Liver (tissue), 3 donors: ENCODE measurements around the gene MLF1.

Experiments used
- CTCF ChIP-seq: fragments of 150-350 bp; IDR thresholded peaks from 2 replicates; pipeline ENCODE4 v1.5.1; 2017; ENCODE audit warnings: improper control_type of control experiment, low read depth, low read length; ENCODE audit not compliant: missing input control
- EGR1 ChIP-seq, 2 donors: IDR thresholded peaks; 2 replicates each; pipeline ENCODE4 v1.6.1; 2016 to 2018; ENCODE audit warnings: antibody characterized with exemption in 2 of 2, low read depth in 2 of 2
- FOXA1 ChIP-seq: IDR thresholded peaks from 2 replicates; pipeline ENCODE4 v1.6.1; 2016; ENCODE audit warnings: antibody characterized with exemption
- GABPA ChIP-seq, 2 donors: IDR thresholded peaks in 1 of 2; conservative IDR thresholded peaks in 1 of 2; 2 replicates each; pipeline ENCODE4 v1.6.1; 2016; ENCODE audit warnings: antibody characterized with exemption in 2 of 2, mild to moderate bottlenecking in 1 of 2, moderate library complexity in 1 of 2
- HNF4A ChIP-seq, 2 donors: conservative IDR thresholded peaks; 2 replicates each; pipeline ENCODE4 v1.6.1; 2016; ENCODE audit warnings: antibody characterized with exemption in 2 of 2, mild to moderate bottlenecking in 2 of 2
- HNF4G ChIP-seq: IDR thresholded peaks from 2 replicates; pipeline ENCODE4 v1.6.1; 2016; ENCODE audit warnings: antibody characterized with exemption
- JUND ChIP-seq, 2 donors: IDR thresholded peaks; 2 replicates each; pipeline ENCODE4 v1.6.1; 2016; ENCODE audit warnings: antibody characterized with exemption in 2 of 2
- REST ChIP-seq: IDR thresholded peaks from 2 replicates; pipeline ENCODE4 v1.6.1; 2016; ENCODE audit warnings: antibody characterized with exemption, mild to moderate bottlenecking
- RXRA ChIP-seq, 2 donors: IDR thresholded peaks; 2 replicates each; pipeline ENCODE4 v1.6.1; 2017 to 2018; ENCODE audit warnings: antibody characterized with exemption in 2 of 2, mild to moderate bottlenecking in 1 of 2
- SP1 ChIP-seq: IDR thresholded peaks from 2 replicates; pipeline ENCODE4 v1.6.1; 2018; ENCODE audit warnings: antibody characterized with exemption, mild to moderate bottlenecking
- TAF1 ChIP-seq: conservative IDR thresholded peaks from 2 replicates; pipeline ENCODE4 v1.6.1; 2016; ENCODE audit warnings: antibody characterized with exemption, mild to moderate bottlenecking
- YY1 ChIP-seq: IDR thresholded peaks from 2 replicates; pipeline ENCODE4 v1.6.1; 2016; ENCODE audit warnings: antibody characterized with exemption, mild to moderate bottlenecking
- TF ChIP-seq, protein P1 (sequence below): IDR thresholded peaks from 2 replicates; pipeline ENCODE4 v1.6.1; 2016; ENCODE audit warnings: antibody characterized with exemption
- TF ChIP-seq, protein P2 (sequence below): IDR thresholded peaks from 2 replicates; pipeline ENCODE4 v1.6.1; 2016; ENCODE audit warnings: antibody characterized with exemption
- donor health status: healthy.
- donor health status: healthy.

DNA sequence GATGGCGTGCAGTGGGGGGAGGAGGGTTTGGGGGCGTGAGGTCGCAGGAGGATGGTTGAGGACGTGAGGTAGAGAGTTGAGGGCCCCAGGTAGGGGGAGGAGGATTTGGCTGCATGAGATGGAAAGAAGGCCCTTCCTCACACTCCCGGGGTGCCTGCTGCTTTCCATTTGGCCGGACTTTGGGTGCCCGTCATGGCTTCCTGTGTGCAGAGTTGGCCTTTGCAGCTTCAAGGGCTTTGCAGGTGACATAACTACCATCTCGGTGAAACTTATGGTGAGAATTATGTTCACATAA lies 1.7 kb downstream of the MLF1 start:
- no peak for TF ChIP-seq CTCF
- no peak for TF ChIP-seq TAF1
- no peak for TF ChIP-seq HNF4G
- no peak for TF ChIP-seq SP1
- TF ChIP-seq YY1 = no peak
- TF ChIP-seq FOXA1 = no peak
- TF ChIP-seq REST = no peak
- no peak for TF ChIP-seq JUND (IDR thresholded peaks at IDR 0.05)
- TF ChIP-seq, protein P1, sequence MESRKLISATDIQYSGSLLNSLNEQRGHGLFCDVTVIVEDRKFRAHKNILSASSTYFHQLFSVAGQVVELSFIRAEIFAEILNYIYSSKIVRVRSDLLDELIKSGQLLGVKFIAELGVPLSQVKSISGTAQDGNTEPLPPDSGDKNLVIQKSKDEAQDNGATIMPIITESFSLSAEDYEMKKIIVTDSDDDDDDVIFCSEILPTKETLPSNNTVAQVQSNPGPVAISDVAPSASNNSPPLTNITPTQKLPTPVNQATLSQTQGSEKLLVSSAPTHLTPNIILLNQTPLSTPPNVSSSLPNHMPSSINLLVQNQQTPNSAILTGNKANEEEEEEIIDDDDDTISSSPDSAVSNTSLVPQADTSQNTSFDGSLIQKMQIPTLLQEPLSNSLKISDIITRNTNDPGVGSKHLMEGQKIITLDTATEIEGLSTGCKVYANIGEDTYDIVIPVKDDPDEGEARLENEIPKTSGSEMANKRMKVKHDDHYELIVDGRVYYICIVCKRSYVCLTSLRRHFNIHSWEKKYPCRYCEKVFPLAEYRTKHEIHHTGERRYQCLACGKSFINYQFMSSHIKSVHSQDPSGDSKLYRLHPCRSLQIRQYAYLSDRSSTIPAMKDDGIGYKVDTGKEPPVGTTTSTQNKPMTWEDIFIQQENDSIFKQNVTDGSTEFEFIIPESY = no peak
- TF ChIP-seq, protein P2, sequence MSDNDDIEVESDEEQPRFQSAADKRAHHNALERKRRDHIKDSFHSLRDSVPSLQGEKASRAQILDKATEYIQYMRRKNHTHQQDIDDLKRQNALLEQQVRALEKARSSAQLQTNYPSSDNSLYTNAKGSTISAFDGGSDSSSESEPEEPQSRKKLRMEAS = no peak
- no peak for TF ChIP-seq EGR1 (IDR thresholded peaks at IDR 0.05; ENCODE audit: low read depth in 2 of 2)
- TF ChIP-seq HNF4A (conservative IDR thresholded peaks at IDR 0.05) = no peak
- TF ChIP-seq GABPA (IDR thresholded peaks at IDR 0.05 in 1 of 2, conservative IDR thresholded peaks at IDR 0.05 in 1 of 2) = no peak
- no peak for TF ChIP-seq RXRA (IDR thresholded peaks at IDR 0.05)
